Neural progenitor cell (in vitro differentiated cells): ENCODE results near the gene KIF26B. TPM values are rescaled to one million over a fixed set of nuclear protein-coding genes. Genes with fewer than 3 reads are reported as not detected.
"Not testable (repeated sequence)": the region's sequence is repeated elsewhere in the genome, so short reads cannot be mapped to it uniquely, and the experiment has no call there.

Source experiments
- DNase-seq: peaks from one replicate; pipeline ENCODE4 v3.0.0-alpha.2; 2016; ENCODE audit warnings: low spot score
- H2AFZ ChIP-seq: fragments of 200-600 bp; sonication (generic); replicated peaks from 2 replicates; pipeline ENCODE4 v1.6.1; 2016; ENCODE audit warnings: antibody characterized with exemption
- H3F3A ChIP-seq: fragments of 200-600 bp; sonication (generic); 2 replicates; pipeline ENCODE4 v1.6.1; 2016; ENCODE audit warnings: antibody characterized with exemption, low read depth
- H3K27ac ChIP-seq: fragments of 200-600 bp; sonication (generic); 2 replicates; pipeline ENCODE4 v1.5.1; 2016; ENCODE audit warnings: mild to moderate bottlenecking
- H3K27me3 ChIP-seq: fragments of 200-600 bp; sonication (generic); 2 replicates; pipeline ENCODE4 v1.6.1; 2016; ENCODE audit warnings: mild to moderate bottlenecking, moderate library complexity
- H3K36me3 ChIP-seq: fragments of 200-600 bp; sonication (generic); 2 replicates; pipeline ENCODE4 v1.5.1; 2016
- H3K4me1 ChIP-seq: fragments of 200-600 bp; sonication (generic); 2 replicates; pipeline ENCODE4 v1.6.1; 2016; ENCODE audit warnings: mixed run types
- H3K4me2 ChIP-seq: fragments of 200-600 bp; sonication (generic); 2 replicates; pipeline ENCODE4 v1.6.1; 2016
- H3K4me3 ChIP-seq: fragments of 200-600 bp; sonication (generic); 2 replicates; pipeline ENCODE4 v1.5.1; 2016
- H3K79me2 ChIP-seq: fragments of 200-600 bp; sonication (generic); 2 replicates; pipeline ENCODE4 v1.6.1; 2016; ENCODE audit warnings: low read depth
- H3K9ac ChIP-seq: fragments of 200-600 bp; sonication (generic); 2 replicates; pipeline ENCODE4 v1.6.1; 2016
- H3K9me3 ChIP-seq: fragments of 200-600 bp; sonication (generic); 2 replicates; pipeline ENCODE4 v1.5.1; 2016; ENCODE audit warnings: low read depth
- H4K20me1 ChIP-seq: fragments of 200-600 bp; sonication (generic); 2 replicates; pipeline ENCODE4 v1.6.1; 2016; ENCODE audit warnings: low read depth
- H3K27ac Mint-ChIP-seq: 3 replicates; pipeline ENCODE4 v1.8.0; 2021; ENCODE audit warnings: mixed read lengths
- H3K27me3 Mint-ChIP-seq: 2 replicates; pipeline ENCODE4 v1.8.0; 2022; ENCODE audit warnings: low read depth, mild to moderate bottlenecking, inconsistent platforms, moderate library complexity, mixed read lengths; ENCODE audit not compliant: insufficient read depth
- H3K36me3 Mint-ChIP-seq: 3 replicates; pipeline ENCODE4 v1.8.0; 2021; ENCODE audit warnings: mixed read lengths
- H3K4me1 Mint-ChIP-seq: 3 replicates; pipeline ENCODE4 v1.8.0; 2021; ENCODE audit warnings: mixed read lengths
- H3K4me3 Mint-ChIP-seq: 3 replicates; pipeline ENCODE4 v1.8.0; 2021; ENCODE audit warnings: mild to moderate bottlenecking, moderate library complexity, mixed read lengths
- H3K9me3 Mint-ChIP-seq: 3 replicates; pipeline ENCODE4 v1.8.0; 2020; ENCODE audit warnings: mixed read lengths
- EZH2 ChIP-seq: fragments of 200-600 bp; sonication (generic); IDR thresholded peaks from 2 replicates; pipeline ENCODE4 v1.6.1; 2017; ENCODE audit warnings: antibody characterized with exemption, mild to moderate bottlenecking, moderate library complexity
- EZH2phosphoT487 ChIP-seq: fragments of 200-600 bp; sonication (generic); IDR thresholded peaks from 2 replicates; pipeline ENCODE4 v1.6.1; 2017; ENCODE audit warnings: antibody characterized with exemption
- total RNA-seq: library from RNA; depleted of rRNA; stranded (reverse); fragments of >200 nt; gene quantifications from 2 replicates; pipeline ENCODE4 v1.2.3, GENCODE V29; 2015; ENCODE audit warnings: low replicate concordance
- TF ChIP-seq, protein P1 (sequence below): fragments of 200-600 bp; sonication (generic); IDR thresholded peaks from 2 replicates; pipeline ENCODE4 v1.5.1; 2017; ENCODE audit warnings: antibody characterized with exemption, mild to moderate bottlenecking

Gene KIF26B
- total RNA-seq, 1 donor from 2014 or later, result 0.47 TPM

DNA sequence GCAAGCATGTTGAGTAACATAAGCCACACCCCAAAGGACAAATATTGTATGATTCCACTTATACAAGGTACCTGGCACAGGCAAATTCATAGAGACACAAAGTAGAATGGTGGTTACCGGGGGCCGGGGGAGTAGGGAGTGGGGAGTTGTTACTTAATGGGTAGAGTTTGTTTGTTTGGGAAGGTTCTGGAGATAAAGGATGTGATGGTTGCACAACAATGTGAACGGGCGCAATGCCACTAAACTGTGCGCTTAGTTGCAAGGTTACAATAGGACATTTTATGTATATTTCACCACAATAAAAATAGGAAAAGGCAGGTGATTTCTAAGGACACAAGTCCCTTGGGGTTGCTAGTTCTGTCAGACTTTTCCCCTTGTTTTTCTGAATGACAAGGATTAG lies 516.6 kb downstream of the KIF26B start:
- no peaks in the 10 kb centered on the region for H3K9me3 ChIP-seq
- H3K4me3 ChIP-seq, result no peak overlapping the region
- Mint-ChIP-seq H3K27me3 (no peaks in the 10 kb centered on the region), H3K9me3 (no peaks in the 10 kb centered on the region), H3K27ac (no peak overlapping the region), H3K4me1 (peaks cover 38% of the 10 kb centered on the region), H3K4me3 (no peak overlapping the region), H3K36me3 (peaks cover 3% of the 10 kb centered on the region)
- H3F3A ChIP-seq, result no peaks in the 10 kb centered on the region
- no peak for DNase-seq
- no peaks in the 10 kb centered on the region for H4K20me1 ChIP-seq
- H3K4me2 ChIP-seq, result no peak overlapping the region
- no peaks in the 10 kb centered on the region for H3K27me3 ChIP-seq
- TF ChIP-seq, protein P1, sequence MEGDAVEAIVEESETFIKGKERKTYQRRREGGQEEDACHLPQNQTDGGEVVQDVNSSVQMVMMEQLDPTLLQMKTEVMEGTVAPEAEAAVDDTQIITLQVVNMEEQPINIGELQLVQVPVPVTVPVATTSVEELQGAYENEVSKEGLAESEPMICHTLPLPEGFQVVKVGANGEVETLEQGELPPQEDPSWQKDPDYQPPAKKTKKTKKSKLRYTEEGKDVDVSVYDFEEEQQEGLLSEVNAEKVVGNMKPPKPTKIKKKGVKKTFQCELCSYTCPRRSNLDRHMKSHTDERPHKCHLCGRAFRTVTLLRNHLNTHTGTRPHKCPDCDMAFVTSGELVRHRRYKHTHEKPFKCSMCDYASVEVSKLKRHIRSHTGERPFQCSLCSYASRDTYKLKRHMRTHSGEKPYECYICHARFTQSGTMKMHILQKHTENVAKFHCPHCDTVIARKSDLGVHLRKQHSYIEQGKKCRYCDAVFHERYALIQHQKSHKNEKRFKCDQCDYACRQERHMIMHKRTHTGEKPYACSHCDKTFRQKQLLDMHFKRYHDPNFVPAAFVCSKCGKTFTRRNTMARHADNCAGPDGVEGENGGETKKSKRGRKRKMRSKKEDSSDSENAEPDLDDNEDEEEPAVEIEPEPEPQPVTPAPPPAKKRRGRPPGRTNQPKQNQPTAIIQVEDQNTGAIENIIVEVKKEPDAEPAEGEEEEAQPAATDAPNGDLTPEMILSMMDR, result no peak
- TF ChIP-seq EZH2phosphoT487, result no peak
- no peak for TF ChIP-seq EZH2
- H3K79me2 ChIP-seq, result no peaks in the 10 kb centered on the region
- H3K36me3 ChIP-seq, result no peaks in the 10 kb centered on the region
- no peak overlapping the region for H2AFZ ChIP-seq
- no peak overlapping the region for H3K27ac ChIP-seq
- H3K9ac ChIP-seq, result no peak overlapping the region
- no peaks in the 10 kb centered on the region for H3K4me1 ChIP-seq

DNA sequence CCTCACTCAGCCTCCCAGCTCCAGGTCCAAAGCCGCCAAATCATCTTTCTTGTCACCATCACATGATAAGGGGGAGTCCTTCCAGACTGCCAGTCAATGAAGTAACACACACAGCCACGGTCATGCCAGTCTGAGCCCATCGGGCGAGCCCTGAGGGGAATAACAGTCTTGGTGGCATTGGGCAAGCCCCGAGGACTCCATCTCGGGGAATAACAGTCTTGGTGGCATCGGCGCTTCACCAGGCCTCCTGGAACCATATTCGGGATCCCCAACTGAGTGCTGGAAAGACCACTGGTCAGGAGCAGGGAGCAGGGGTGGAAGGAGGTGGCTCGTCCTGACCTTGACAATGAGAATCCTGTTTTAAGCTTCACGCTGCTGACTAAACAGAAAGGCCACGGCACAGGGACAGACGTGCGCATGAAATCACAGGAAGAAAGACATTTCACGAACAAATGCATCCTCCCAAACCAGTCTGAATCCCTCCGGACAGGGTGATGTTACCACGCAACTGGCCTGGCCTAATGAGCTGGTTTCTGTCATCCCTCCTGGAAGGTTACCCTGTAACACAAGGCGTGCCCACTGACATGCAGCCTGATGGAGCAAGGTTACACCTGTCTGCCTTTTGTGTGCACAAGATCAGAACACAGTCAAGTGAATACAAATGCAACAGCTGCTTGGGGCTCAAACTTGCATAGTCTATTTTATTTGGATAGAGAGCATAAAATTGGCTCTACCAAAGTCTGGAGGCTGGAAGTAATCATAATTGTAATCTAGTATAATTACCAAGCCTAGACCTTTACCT lies 517.4 kb downstream of the KIF26B start:
- H3K27me3 ChIP-seq, result no peaks in the 10 kb centered on the region
- peaks cover 38% of the 10 kb centered on the region for H3K4me1 Mint-ChIP-seq
- no peak overlapping the region for H3K4me2 ChIP-seq
- no peaks in the 10 kb centered on the region for H3K9me3 Mint-ChIP-seq
- H3K79me2 ChIP-seq, result no peaks in the 10 kb centered on the region
- DNase-seq, result no peak
- no peaks in the 10 kb centered on the region for H3F3A ChIP-seq
- no peaks in the 10 kb centered on the region for H4K20me1 ChIP-seq
- TF ChIP-seq, protein P1, result no peak
- TF ChIP-seq EZH2 (no peak), EZH2phosphoT487 (no peak)
- H2AFZ ChIP-seq, result no peak overlapping the region
- no peaks in the 10 kb centered on the region for H3K36me3 ChIP-seq
- H3K27ac ChIP-seq, result no peak overlapping the region
- no peaks in the 10 kb centered on the region for H3K4me1 ChIP-seq
- H3K9ac ChIP-seq, result no peak overlapping the region
- H3K36me3 Mint-ChIP-seq, result peaks cover 3% of the 10 kb centered on the region
- H3K4me3 Mint-ChIP-seq, result peak overlapping the region; percentile 33
- H3K9me3 ChIP-seq, result no peaks in the 10 kb centered on the region
- peak overlapping the region; percentile 82 for H3K27ac Mint-ChIP-seq
- no peak overlapping the region for H3K4me3 ChIP-seq
- peaks cover 2% of the 10 kb centered on the region for H3K27me3 Mint-ChIP-seq

GRCh38 chr1:245672836-245673656 lies 518.3 kb downstream of the KIF26B start:
- H3F3A ChIP-seq, H3K4me3 ChIP-seq, H3K27ac ChIP-seq, H3K4me2 ChIP-seq, H3K27me3 ChIP-seq, H3K4me3 Mint-ChIP-seq, DNase-seq, H3K79me2 ChIP-seq, H4K20me1 ChIP-seq, H3K9me3 Mint-ChIP-seq, H3K36me3 ChIP-seq, H3K9me3 ChIP-seq, H3K36me3 Mint-ChIP-seq, H3K27me3 Mint-ChIP-seq, H3K9ac ChIP-seq, H3K4me1 ChIP-seq: not testable (repeated sequence)
- Mint-ChIP-seq H3K4me1 (peaks cover 38% of the 10 kb centered on the region), H3K27ac (peak overlapping the region; percentile 67)
- H2AFZ ChIP-seq, result peak overlapping the region; percentile 68
